Measurements from ENCODE around the gene LZTS2.

LZTS2 gene

DNA sequence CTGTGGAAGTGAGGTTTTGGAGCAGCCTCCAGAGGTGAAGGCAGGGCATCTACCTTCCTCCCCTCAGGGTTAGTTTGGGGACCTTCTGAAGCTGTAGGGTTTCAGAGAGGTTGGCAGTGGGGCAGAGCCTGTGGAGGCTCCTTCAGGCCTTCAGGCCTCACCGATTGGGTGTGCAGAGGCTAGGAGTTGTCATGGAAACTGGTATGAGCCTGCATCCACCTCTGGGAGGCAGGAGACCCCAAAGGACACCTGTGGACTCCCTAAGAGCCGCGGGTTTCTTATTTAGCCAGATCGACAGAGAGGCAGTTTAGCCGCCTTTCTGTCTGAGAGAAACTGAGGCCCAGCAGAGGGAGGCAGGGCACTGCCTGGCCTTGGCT is 2.0 kb downstream of the LZTS2 start:
- H3K27ac ChIP-seq (ENCODE audit: low read length) = no peak overlapping the region
- H3K36me3 ChIP-seq (ENCODE audit: insufficient read depth, low read depth, low read length) = peaks cover 39% of the 10 kb centered on the region
- no peaks in the 10 kb centered on the region for H3K27me3 ChIP-seq (ENCODE audit: insufficient read depth, low read length)
- peak overlapping the region; percentile 96; the same call in 1 of the 2 replicates for H3K4me3 ChIP-seq (ENCODE audit: low read length)
- H3K9ac ChIP-seq (ENCODE audit: low read depth, low read length) = peak overlapping the region; percentile 99; the same call in 1 of the 2 replicates
- H3K4me1 ChIP-seq (ENCODE audit: insufficient read depth, low read length) = peaks cover 15% of the 10 kb centered on the region
- H3K9me3 ChIP-seq (ENCODE audit: insufficient read depth, low read depth, low read length) = no peaks in the 10 kb centered on the region

DNA sequence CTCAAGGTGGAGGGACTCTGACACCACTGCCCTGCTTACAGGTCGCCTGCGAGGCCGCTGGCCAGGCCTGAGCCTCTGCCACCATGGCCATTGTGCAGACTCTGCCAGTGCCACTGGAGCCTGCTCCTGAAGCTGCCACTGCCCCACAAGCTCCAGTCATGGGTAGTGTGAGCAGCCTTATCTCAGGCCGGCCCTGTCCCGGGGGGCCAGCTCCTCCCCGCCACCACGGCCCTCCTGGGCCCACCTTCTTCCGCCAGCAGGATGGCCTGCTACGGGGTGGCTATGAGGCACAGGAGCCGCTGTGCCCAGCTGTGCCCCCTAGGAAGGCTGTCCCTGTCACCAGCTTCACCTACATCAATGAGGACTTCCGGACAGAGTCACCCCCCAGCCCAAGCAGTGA is 2.8 kb downstream of the LZTS2 start:
- no peak overlapping the region for H3K9ac ChIP-seq (ENCODE audit: low read depth, low read length)
- peaks cover 47% of the 10 kb centered on the region for H3K36me3 ChIP-seq (ENCODE audit: insufficient read depth, low read depth, low read length)
- H3K27me3 ChIP-seq (ENCODE audit: insufficient read depth, low read length) = no peaks in the 10 kb centered on the region
- no peaks in the 10 kb centered on the region for H3K9me3 ChIP-seq (ENCODE audit: insufficient read depth, low read depth, low read length)
- no peak overlapping the region for H3K27ac ChIP-seq (ENCODE audit: low read length)
- no peak overlapping the region for H3K4me3 ChIP-seq (ENCODE audit: low read length)
- H3K4me1 ChIP-seq (ENCODE audit: insufficient read depth, low read length) = peaks cover 15% of the 10 kb centered on the region

DNA sequence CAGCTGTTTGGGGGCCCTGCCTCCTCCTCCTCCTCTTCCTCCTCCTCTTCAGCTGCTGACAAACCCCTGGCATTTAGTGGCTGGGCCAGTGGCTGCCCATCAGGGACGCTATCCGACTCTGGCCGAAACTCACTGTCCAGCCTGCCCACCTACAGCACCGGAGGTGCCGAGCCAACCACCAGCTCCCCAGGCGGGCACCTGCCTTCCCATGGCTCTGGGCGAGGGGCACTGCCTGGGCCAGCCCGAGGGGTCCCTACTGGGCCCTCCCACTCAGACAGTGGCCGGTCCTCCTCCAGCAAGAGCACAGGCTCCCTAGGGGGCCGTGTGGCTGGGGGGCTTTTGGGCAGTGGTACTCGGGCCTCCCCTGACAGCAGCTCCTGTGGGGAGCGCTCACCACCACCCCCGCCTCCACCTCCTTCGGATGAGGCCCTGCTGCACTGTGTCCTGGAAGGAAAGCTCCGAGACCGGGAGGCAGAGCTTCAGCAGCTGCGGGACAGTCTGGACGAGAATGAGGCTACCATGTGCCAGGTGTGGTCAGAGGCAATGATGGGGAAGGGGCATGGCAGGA is 4.1 kb downstream of the LZTS2 start:
- H3K27ac ChIP-seq (ENCODE audit: low read length) = no peak overlapping the region
- H3K9ac ChIP-seq (ENCODE audit: low read depth, low read length) = no peak overlapping the region
- H3K4me3 ChIP-seq (ENCODE audit: low read length) = no peak overlapping the region
- H3K27me3 ChIP-seq (ENCODE audit: insufficient read depth, low read length) = no peaks in the 10 kb centered on the region
- H3K4me1 ChIP-seq (ENCODE audit: insufficient read depth, low read length) = peaks cover 11% of the 10 kb centered on the region
- H3K36me3 ChIP-seq (ENCODE audit: insufficient read depth, low read depth, low read length) = peaks cover 48% of the 10 kb centered on the region
- no peaks in the 10 kb centered on the region for H3K9me3 ChIP-seq (ENCODE audit: insufficient read depth, low read depth, low read length)

DNA sequence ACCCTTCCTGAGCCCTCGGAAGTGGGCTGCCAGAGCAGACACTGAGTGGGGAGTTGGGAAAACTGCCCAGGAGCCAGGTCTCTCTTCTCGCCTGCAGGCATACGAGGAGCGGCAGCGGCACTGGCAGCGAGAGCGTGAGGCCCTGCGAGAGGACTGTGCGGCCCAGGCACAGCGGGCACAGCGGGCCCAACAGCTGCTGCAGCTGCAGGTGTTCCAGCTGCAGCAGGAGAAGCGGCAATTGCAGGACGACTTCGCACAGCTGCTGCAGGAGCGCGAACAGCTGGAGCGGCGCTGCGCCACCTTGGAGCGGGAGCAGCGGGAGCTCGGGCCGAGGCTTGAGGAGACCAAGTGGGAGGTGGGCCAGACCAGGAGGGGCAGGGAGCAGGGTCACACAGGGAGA is 5.8 kb downstream of the LZTS2 start:
- Histone ChIP-seq H3K27me3 (ENCODE audit: insufficient read depth, low read length) (no peaks in the 10 kb centered on the region), H3K4me3 (ENCODE audit: low read length) (no peak overlapping the region), H3K27ac (ENCODE audit: low read length) (no peak overlapping the region), H3K4me1 (ENCODE audit: insufficient read depth, low read length) (peaks cover 10% of the 10 kb centered on the region), H3K9ac (ENCODE audit: low read depth, low read length) (no peak overlapping the region), H3K36me3 (ENCODE audit: insufficient read depth, low read depth, low read length) (peaks cover 48% of the 10 kb centered on the region), H3K9me3 (ENCODE audit: insufficient read depth, low read depth, low read length) (no peaks in the 10 kb centered on the region)

DNA sequence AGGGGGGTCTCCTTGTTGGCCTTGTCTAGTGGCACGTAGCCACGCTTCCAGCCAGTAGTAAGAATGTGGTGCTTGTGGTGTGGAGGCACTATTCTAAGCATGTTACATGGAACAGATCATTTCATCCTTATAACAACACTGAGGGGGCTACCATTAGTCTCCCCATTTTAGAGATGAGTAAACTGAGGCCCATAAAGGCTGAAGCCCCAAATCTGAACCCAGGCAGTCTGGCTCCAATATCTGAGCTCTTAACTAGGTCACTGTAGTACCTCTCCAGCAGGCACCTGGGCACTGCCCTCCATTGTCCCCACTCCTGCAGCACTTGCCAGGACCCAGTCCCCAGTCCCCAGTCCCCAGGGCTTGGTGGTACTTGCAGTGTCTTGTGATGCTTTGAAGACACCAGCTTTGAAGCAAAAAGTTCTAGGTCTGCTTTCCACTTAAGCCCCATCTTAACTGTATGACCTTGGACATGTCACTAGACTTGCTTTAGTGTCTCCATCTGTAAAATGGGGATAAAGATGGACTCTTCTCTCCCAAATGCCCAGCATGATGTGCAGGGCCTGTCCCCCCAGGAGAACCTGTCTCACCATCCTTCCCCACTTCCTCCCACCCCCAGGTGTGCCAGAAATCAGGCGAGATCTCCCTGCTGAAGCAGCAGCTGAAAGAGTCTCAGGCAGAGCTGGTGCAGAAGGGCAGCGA is 6.4 kb downstream of the LZTS2 start:
- no peak overlapping the region for H3K27ac ChIP-seq (ENCODE audit: low read length)
- H3K36me3 ChIP-seq (ENCODE audit: insufficient read depth, low read depth, low read length) = peaks cover 48% of the 10 kb centered on the region
- no peaks in the 10 kb centered on the region for H3K9me3 ChIP-seq (ENCODE audit: insufficient read depth, low read depth, low read length)
- peaks cover 4% of the 10 kb centered on the region for H3K4me1 ChIP-seq (ENCODE audit: insufficient read depth, low read length)
- H3K27me3 ChIP-seq (ENCODE audit: insufficient read depth, low read length) = no peaks in the 10 kb centered on the region
- H3K4me3 ChIP-seq (ENCODE audit: low read length) = no peak overlapping the region
- H3K9ac ChIP-seq (ENCODE audit: low read depth, low read length) = no peak overlapping the region

DNA sequence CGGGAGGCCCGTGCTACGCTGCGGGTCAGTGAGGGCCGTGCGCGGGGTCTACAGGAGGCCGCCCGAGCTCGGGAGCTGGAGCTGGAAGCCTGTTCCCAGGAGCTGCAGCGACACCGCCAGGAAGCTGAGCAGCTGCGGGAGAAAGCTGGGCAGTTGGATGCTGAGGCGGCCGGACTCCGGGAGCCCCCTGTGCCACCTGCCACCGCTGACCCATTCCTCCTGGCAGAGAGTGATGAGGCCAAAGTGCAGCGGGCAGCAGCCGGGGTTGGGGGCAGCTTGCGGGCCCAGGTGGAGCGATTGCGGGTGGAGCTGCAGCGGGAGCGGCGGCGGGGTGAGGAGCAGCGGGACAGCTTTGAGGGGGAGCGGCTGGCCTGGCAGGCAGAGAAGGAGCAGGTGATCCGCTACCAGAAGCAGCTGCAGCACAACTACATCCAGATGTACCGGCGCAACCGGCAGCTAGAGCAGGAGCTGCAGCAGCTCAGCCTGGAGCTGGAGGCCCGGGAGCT is 7.0 kb downstream of the LZTS2 start:
- no peak overlapping the region for H3K4me3 ChIP-seq (ENCODE audit: low read length)
- peaks cover 48% of the 10 kb centered on the region for H3K36me3 ChIP-seq (ENCODE audit: insufficient read depth, low read depth, low read length)
- no peak overlapping the region for H3K27ac ChIP-seq (ENCODE audit: low read length)
- no peaks in the 10 kb centered on the region for H3K27me3 ChIP-seq (ENCODE audit: insufficient read depth, low read length)
- H3K4me1 ChIP-seq (ENCODE audit: insufficient read depth, low read length) = no peaks in the 10 kb centered on the region; the same call in 1 of the 2 replicates
- no peaks in the 10 kb centered on the region for H3K9me3 ChIP-seq (ENCODE audit: insufficient read depth, low read depth, low read length)
- H3K9ac ChIP-seq (ENCODE audit: low read depth, low read length) = no peak overlapping the region

DNA sequence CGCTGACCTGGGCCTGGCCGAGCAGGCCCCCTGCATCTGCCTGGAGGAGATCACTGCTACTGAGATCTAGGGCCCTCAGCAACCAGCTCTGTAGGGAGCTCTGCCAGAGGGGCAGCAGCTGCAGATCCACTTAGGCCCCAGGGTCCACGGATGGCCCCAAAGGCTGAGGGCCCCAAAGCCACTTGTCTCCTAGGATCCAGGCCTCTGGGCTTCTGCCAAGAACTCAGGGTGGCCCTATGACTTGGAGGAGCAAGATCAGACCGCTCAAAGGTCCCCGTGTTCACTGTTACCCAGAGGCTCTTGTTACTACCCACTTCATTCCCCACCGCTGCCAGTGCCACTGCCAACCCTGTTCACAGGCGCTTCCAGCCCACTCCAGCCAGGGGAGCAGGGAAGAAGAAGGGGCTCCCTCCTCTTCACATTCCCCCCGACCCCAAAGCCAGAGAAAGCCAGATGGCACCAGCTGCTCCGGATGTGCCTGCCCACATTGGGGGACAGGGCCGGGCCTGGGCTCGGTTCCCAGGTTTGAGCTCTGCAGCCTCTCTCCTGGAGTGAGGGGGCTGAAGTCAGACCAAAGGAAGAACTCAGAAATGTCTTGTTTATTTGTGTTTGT is 7.6 kb downstream of the LZTS2 start:
- H3K27ac ChIP-seq (ENCODE audit: low read length) = no peak overlapping the region
- no peaks in the 10 kb centered on the region for H3K9me3 ChIP-seq (ENCODE audit: insufficient read depth, low read depth, low read length)
- H3K4me1 ChIP-seq (ENCODE audit: insufficient read depth, low read length) = no peaks in the 10 kb centered on the region
- no peaks in the 10 kb centered on the region for H3K27me3 ChIP-seq (ENCODE audit: insufficient read depth, low read length)
- no peak overlapping the region for H3K4me3 ChIP-seq (ENCODE audit: low read length)
- peaks cover 48% of the 10 kb centered on the region for H3K36me3 ChIP-seq (ENCODE audit: insufficient read depth, low read depth, low read length)
- H3K9ac ChIP-seq (ENCODE audit: low read depth, low read length) = no peak overlapping the region

DNA sequence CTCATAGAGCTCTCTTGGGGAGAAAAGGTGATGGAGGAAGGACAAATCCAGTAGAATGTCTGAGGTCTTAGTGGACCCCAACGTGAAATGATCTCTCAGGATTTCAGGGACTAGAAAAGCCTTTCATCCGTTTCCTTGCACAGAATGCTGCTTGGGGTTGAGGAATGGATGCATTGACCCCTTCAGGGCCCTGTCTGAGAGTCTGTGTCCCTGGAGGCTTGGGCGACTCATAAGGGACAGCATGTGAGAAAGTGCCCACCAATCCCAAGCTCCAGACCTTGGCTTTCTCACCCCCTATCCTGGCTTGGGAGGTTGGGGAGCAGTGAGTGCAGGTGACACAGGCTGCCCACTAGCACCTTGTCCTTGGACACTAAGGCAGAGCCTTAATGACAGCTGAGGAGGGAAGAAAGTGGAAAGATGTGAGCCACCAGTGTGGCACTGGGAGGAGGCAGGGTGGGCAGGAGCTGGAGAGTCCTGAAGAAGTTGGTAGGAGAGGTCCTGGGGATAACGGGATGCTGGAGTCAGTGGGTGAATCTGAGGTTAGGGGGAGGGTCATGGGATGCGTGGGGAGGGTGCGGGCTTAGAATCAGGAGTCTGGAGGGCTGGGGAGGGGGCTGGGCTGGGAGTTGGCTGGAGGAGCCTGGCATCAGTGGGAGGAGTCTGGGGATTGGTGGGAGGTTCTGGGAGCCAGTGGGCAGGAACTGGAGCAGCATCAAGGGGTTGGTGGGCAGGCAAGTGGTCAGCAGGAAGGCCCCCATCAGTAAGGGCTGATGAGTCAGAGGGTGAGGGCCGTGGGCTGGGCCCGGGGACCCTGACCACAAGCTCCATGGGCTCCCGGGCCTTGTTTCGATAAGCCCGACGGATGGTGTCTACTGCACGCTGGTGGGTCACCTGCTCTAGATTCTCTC is 8.6 kb downstream of the LZTS2 start:
- no peak overlapping the region for H3K27ac ChIP-seq (ENCODE audit: low read length)
- H3K9me3 ChIP-seq (ENCODE audit: insufficient read depth, low read depth, low read length) = no peaks in the 10 kb centered on the region
- H3K27me3 ChIP-seq (ENCODE audit: insufficient read depth, low read length) = no peaks in the 10 kb centered on the region
- no peak overlapping the region for H3K4me3 ChIP-seq (ENCODE audit: low read length)
- no peak overlapping the region for H3K9ac ChIP-seq (ENCODE audit: low read depth, low read length)
- peaks cover 42% of the 10 kb centered on the region for H3K36me3 ChIP-seq (ENCODE audit: insufficient read depth, low read depth, low read length)
- no peaks in the 10 kb centered on the region for H3K4me1 ChIP-seq (ENCODE audit: insufficient read depth, low read length)

DNA sequence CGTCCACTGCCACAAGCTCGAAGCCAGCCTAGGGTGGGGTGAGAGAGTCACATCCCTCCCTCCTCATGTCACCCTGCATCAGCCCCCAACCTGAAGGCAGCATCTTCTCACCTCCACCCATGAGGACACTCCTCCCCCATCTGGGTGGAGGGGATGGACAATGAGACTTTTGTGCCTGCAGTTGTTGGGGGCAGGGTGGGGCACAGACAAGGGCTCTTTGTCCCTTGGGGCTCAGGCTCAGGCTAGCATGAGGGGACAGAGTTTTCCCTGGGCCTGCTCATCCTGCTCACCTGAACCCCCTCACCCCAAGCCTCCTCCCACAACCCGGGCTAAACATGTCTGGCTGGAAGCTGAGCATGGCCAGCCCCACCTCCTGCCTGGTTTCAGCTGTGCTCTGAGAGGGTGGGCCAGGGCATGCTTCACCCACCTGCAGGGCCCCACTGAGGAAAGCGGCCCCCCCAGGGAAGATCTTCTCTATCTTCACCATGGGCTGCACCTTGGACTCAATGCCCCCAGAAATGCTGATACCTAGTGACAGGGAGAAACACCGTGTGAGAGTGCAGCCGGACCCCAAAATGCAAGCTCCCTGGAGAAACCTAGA is 9.3 kb downstream of the LZTS2 start:
- no peak overlapping the region for H3K27ac ChIP-seq (ENCODE audit: low read length)
- no peak overlapping the region for H3K9ac ChIP-seq (ENCODE audit: low read depth, low read length)
- no peaks in the 10 kb centered on the region for H3K9me3 ChIP-seq (ENCODE audit: insufficient read depth, low read depth, low read length)
- no peaks in the 10 kb centered on the region for H3K4me1 ChIP-seq (ENCODE audit: insufficient read depth, low read length)
- no peaks in the 10 kb centered on the region for H3K27me3 ChIP-seq (ENCODE audit: insufficient read depth, low read length)
- no peak overlapping the region for H3K4me3 ChIP-seq (ENCODE audit: low read length)
- peaks cover 35% of the 10 kb centered on the region for H3K36me3 ChIP-seq (ENCODE audit: insufficient read depth, low read depth, low read length)

DNA sequence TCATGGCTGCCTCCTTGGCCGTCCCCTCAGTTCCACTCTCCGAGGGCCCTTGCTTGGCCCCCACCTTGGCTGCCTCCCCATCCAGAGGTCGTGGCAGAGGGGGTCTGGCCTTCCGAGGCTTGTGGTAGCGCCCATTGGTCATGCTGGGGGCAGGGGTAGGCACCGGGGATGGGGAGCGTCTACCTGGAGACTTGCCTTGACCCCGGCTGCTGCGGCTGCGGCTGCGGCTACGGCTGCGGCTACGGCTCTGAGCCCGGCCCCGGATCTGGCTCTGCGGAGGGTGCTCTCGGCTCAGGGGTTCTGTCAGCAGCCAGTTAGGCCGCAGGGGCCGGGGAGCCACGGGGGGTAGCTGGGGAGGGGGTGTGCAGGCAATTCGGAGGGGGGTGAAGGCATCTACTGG is 10.7 kb downstream of the LZTS2 start:
- Histone ChIP-seq H3K4me1 (ENCODE audit: insufficient read depth, low read length) (no peaks in the 10 kb centered on the region), H3K27ac (ENCODE audit: low read length) (no peak overlapping the region), H3K4me3 (ENCODE audit: low read length) (no peak overlapping the region), H3K9me3 (ENCODE audit: insufficient read depth, low read depth, low read length) (no peaks in the 10 kb centered on the region), H3K27me3 (ENCODE audit: insufficient read depth, low read length) (peaks cover 10% of the 10 kb centered on the region), H3K9ac (ENCODE audit: low read depth, low read length) (no peak overlapping the region), H3K36me3 (ENCODE audit: insufficient read depth, low read depth, low read length) (peaks cover 22% of the 10 kb centered on the region)

All from iPS-20b (cell line).